ENCODE results near the gene CHRNA9. TPM values are rescaled to one million over a fixed set of nuclear protein-coding genes. Genes with fewer than 3 reads are reported as not detected.

Gene CHRNA9
- total RNA-seq, 1 donor from 2014 or later = not detected

GRCh38 chr4:40322811-40323210, 12.3 kb upstream of the CHRNA9 start:
- H3K36me3 ChIP-seq = no peaks in the 10 kb centered on the region
- no peak for DNase-seq (ENCODE audit: extremely low spot score in 2 of 2)
- no peaks in the 10 kb centered on the region for H3K9me3 ChIP-seq
- intact Hi-C loops (cut with DNase I) = no loop called here
- H3K4me1 ChIP-seq = peaks cover 21% of the 10 kb centered on the region
- TF ChIP-seq CTCF (IDR thresholded peaks at IDR 0.05) (no peak), POLR2AphosphoS5 (IDR thresholded peaks at IDR 0.05; ENCODE audit: insufficient read depth in 1 of 2, low read depth in 1 of 2) (peak; percentile 13 to 34), POLR2A (IDR thresholded peaks at IDR 0.05) (no peak)
- no peaks in the 10 kb centered on the region for H3K27me3 ChIP-seq
- peak overlapping the region; percentile 78 for H3K27ac ChIP-seq
- H3K4me3 ChIP-seq = no peak overlapping the region

GRCh38 chr4:40323866-40324265, 11.3 kb upstream of the CHRNA9 start:
- Histone ChIP-seq H3K4me3 (no peak overlapping the region), H3K36me3 (no peaks in the 10 kb centered on the region), H3K9me3 (no peaks in the 10 kb centered on the region), H3K27ac (peak overlapping the region; percentile 58), H3K27me3 (no peaks in the 10 kb centered on the region), H3K4me1 (peaks cover 21% of the 10 kb centered on the region)
- DNase-seq (ENCODE audit: extremely low spot score in 2 of 2) = no peak
- no peak for TF ChIP-seq POLR2AphosphoS5 (IDR thresholded peaks at IDR 0.05; ENCODE audit: insufficient read depth in 1 of 2, low read depth in 1 of 2)
- no peak for TF ChIP-seq POLR2A (IDR thresholded peaks at IDR 0.05)
- TF ChIP-seq CTCF (IDR thresholded peaks at IDR 0.05) = no peak
- intact Hi-C loops (cut with DNase I) = no loop called here

DNA sequence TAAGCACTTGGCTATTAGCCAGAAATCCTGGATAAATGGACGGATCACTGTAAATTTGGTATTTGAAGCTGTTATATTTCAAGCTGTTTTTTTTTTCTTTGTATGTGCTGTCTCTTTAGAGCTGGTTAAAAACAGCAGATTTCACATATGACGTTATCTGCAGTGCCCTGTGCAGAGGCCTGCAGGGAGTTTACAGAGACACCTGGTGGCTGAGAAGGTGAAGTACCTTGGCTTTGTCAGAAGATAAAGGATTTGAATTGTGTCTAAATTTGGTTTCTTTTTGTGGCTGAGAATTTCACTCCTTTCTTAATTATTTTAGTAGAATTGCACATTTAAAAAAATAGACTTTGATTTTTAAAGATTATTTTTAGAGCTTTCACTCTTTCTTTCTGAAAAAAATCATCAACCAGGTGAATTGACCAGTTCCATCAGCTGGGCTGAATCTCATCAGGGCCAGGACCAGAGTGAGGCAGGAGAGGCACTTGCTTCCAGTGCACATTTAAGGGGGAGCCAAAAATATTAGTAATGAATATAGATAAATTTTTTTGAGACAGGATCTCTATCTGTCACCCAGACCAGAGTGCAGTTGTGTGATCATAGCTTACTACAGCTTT, 9.6 kb upstream of the CHRNA9 start:
- no peak for DNase-seq (ENCODE audit: extremely low spot score in 2 of 2)
- Histone ChIP-seq H3K36me3 (no peaks in the 10 kb centered on the region), H3K4me1 (peaks cover 21% of the 10 kb centered on the region), H3K4me3 (no peak overlapping the region), H3K27me3 (no peaks in the 10 kb centered on the region), H3K9me3 (no peaks in the 10 kb centered on the region), H3K27ac (peak overlapping the region; percentile 7)
- intact Hi-C loops (cut with DNase I) = no loop called here
- peak in 2 of 3 experiments; percentile 60 to 66 for TF ChIP-seq CTCF (IDR thresholded peaks at IDR 0.05)
- TF ChIP-seq POLR2AphosphoS5 (IDR thresholded peaks at IDR 0.05; ENCODE audit: insufficient read depth in 1 of 2, low read depth in 1 of 2) = peak in 1 of 2 donors; percentile 33
- no peak for TF ChIP-seq POLR2A (IDR thresholded peaks at IDR 0.05)

DNA sequence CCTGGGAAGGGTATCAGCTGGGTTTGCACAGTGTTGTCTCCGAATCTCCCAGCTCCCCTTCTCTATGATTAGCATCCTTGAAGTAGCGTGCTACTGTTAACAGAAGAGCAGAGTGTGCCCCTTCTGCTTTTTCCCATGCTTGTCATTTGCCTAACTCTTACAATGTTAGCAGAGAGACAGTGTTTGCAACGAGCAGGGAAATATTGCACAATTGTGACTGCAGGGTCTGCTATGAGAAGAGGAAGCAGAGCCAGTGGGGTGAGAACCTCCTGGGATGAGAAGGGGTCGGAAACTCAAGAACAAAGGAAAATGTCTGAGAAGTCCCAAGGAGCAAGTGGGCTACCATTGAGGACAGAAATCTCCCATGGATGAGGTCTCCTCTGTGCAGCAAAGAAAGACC, 7.8 kb upstream of the CHRNA9 start:
- Histone ChIP-seq H3K9me3 (no peaks in the 10 kb centered on the region), H3K36me3 (no peaks in the 10 kb centered on the region), H3K27ac (no peak overlapping the region), H3K4me1 (peaks cover 16% of the 10 kb centered on the region), H3K27me3 (no peaks in the 10 kb centered on the region), H3K4me3 (no peak overlapping the region)
- intact Hi-C loops (cut with DNase I) = no loop called here
- no peak for DNase-seq (ENCODE audit: extremely low spot score in 2 of 2)
- TF ChIP-seq CTCF (IDR thresholded peaks at IDR 0.05) = no peak
- no peak for TF ChIP-seq POLR2A (IDR thresholded peaks at IDR 0.05)
- no peak for TF ChIP-seq POLR2AphosphoS5 (IDR thresholded peaks at IDR 0.05; ENCODE audit: insufficient read depth in 1 of 2, low read depth in 1 of 2)

GRCh38 chr4:40328383-40328782, 6.8 kb upstream of the CHRNA9 start:
- Histone ChIP-seq H3K27ac (no peak overlapping the region), H3K36me3 (no peaks in the 10 kb centered on the region), H3K4me1 (peaks cover 8% of the 10 kb centered on the region), H3K27me3 (no peaks in the 10 kb centered on the region), H3K9me3 (no peaks in the 10 kb centered on the region), H3K4me3 (no peak overlapping the region)
- TF ChIP-seq POLR2A (IDR thresholded peaks at IDR 0.05) (no peak), CTCF (IDR thresholded peaks at IDR 0.05) (no peak), POLR2AphosphoS5 (IDR thresholded peaks at IDR 0.05; ENCODE audit: insufficient read depth in 1 of 2, low read depth in 1 of 2) (no peak)
- intact Hi-C loops (cut with DNase I) = no loop called here
- no peak for DNase-seq (ENCODE audit: extremely low spot score in 2 of 2)

Data from vagina (tissue), 2 donors.